SHP77 (cell line): Measurements from ENCODE around the gene MAP1B.

Source experiments
- DNase-seq, 2 experiments: peaks; one replicate each; lab custom pipeline; 2025; lab: John Stamatoyannopoulos, UW

The MAP1B gene

DNA sequence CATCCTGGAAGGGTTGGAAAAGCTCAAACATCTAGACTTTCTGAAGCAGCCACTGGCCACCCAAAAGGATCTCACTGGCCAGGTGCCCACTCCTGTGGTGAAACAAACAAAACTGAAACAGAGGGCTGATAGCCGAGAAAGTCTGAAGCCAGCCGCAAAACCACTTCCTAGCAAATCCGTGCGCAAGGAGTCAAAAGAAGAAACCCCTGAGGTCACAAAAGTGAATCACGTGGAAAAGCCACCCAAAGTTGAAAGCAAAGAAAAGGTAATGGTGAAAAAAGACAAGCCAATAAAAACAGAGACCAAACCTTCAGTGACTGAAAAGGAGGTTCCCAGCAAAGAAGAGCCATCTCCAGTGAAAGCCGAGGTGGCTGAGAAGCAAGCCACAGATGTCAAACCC is 87.6 kb downstream of the MAP1B start:
- DNase-seq, result no peak

DNA sequence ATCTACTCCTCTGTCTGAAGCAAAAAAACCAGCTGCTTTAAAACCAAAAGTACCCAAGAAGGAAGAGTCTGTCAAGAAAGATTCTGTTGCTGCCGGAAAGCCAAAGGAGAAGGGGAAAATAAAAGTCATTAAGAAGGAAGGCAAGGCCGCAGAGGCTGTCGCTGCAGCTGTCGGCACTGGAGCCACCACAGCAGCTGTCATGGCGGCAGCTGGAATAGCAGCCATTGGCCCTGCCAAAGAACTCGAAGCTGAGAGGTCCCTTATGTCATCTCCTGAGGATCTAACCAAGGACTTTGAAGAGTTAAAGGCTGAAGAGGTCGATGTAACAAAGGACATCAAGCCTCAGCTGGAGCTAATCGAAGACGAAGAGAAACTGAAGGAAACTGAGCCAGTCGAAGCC is 88.3 kb downstream of the MAP1B start:
- no peak for DNase-seq

DNA sequence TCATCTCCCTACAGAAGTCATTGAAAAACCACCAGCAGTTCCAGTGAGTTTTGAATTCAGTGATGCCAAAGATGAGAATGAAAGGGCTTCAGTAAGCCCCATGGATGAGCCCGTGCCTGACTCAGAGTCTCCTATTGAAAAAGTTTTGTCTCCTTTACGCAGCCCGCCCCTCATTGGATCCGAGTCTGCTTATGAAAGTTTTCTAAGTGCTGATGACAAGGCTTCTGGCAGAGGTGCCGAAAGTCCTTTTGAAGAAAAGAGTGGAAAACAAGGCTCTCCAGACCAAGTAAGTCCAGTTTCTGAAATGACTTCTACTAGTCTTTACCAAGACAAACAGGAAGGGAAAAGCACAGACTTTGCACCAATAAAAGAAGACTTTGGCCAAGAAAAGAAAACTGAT is 90.1 kb downstream of the MAP1B start:
- no peak for DNase-seq

DNA sequence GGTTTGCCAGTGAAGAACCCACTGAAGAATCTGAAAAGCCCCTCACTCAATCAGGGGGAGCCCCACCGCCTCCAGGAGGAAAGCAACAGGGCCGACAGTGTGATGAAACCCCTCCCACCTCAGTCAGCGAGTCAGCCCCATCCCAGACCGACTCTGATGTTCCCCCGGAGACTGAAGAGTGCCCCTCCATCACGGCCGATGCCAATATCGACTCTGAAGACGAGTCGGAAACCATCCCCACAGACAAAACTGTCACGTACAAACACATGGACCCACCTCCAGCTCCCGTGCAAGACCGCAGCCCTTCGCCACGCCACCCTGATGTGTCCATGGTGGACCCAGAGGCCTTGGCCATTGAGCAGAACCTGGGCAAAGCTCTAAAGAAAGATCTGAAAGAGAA is 92.4 kb downstream of the MAP1B start:
- no peak for DNase-seq

DNA sequence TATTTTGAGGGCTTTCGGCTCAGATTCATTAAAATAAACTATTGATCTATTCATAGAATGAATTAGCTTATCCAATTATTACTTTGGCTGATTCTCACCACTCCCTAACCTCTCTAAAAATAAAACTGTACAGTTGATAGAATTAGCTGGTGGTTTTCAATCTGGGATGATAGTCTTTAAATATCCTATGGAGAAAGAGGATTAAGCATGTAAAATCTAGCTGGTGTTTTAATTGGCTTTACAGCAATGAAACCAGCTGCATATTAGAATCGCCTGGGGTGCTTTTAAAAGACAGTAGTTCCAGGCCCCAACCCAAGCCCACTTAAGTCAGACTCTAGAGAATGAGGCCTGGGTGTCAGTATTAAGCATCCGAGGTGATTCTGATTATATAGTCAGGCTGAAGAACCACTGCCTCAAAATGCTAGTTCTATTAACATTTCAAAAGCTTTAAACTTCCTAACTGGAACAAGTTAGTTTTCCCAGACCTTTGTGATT is 95.1 kb downstream of the MAP1B start:
- no peak for DNase-seq

DNA sequence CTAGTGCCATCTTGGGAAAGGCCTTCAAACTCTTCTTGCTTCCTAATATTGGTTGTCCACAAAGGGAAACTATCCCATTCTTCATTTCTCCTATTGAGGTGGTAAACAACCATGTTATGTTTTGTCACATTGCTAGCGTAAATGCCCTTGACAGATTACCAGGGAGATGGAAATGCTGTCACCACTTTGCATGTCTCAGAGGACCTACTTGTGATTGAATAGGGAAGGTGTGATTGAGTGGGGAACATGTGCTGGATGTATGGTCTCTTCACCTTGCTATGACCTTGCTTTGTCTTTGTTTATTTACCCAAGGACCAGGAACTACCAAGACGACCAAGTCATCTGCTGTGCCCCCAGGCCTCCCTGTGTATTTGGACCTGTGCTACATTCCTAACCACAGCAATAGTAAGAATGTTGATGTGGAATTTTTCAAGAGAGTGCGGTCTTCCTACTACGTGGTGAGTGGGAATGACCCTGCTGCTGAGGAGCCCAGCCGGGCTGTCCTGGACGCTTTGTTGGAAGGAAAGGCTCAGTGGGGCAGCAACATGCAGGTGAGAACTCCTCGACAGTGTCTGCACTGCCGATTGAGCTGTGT is 96.1 kb downstream of the MAP1B start:
- DNase-seq, result no peak

DNA sequence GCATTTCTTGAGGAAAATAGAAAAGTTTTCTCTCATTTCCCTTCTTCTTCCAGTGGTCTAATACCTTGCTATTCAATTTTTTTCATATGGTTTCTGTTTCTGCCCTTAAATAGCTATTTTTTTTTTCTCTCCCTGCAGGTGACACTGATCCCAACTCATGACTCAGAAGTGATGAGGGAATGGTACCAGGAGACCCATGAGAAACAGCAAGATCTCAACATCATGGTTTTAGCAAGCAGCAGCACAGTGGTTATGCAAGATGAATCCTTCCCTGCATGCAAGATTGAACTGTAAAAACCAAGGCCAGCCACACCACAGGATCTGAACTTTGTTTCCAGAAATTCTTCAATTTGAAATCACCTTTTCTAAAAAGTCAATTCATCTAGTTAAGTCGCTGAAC is 97.7 kb downstream of the MAP1B start:
- no peak for DNase-seq

DNA sequence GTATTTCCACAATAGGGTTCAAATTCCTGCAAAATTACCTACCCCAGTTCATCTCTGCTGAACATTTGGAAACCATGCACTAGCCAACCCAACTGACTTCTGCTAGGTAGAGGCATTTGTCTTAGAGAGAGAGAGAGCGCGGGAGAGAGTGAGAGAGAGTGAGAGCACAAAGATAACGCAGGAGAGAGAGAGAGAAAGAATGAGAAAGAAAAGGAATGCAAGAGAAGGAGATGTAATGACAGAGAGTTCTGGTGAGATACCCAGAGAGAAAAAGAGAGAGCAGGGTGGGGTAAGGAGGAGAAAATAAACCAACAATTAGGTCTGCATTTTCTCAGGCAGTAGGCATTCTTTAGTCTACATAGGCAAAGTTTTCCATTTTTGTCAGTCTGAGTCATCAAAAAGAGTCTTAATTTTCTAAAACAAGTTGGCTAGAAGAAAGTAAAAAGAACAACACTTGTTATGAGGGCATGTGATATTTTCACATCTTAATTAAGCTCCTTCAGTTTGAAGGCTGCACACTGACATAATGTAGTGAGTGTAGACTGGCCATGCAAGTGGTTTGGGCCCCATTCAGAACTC is 98.2 kb downstream of the MAP1B start:
- DNase-seq, result no peak

DNA sequence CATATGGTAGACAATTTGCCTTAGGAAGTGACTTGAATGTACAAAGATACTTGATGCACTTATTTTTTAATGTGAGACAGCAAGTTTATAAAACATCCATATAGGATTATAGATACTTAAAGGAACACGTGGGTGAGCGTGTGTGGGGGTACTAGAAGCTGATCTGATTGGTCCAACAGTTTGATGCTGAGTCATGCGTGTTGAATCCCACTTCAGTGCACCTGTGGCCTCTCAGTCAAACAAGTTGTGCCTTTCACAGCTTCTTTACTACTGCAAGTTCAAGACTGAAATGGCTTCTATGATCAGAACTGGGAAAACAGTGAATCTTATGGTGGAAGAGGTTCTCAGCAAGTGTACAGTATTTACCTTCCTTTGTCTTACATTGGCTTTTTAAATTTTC is 98.9 kb downstream of the MAP1B start:
- DNase-seq, result no peak

DNA sequence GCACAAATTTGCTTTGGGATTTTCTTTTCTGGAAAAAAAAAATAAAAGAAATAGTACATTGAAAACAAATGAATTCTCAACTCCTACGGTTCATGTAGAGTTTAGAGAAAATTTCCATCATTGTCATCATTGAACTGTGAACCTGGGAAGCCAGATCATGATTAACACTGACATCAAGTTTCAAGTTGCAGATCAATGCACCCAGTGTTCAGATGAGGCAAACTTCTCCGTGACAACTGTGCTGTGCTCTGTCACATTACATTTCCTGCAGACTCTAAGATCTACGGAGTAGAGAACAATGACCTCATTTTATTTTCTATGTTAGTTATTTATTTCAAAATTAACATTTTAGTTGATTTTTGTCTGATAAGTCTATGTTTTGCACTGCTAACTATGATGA is 99.7 kb downstream of the MAP1B start:
- no peak for DNase-seq

DNA sequence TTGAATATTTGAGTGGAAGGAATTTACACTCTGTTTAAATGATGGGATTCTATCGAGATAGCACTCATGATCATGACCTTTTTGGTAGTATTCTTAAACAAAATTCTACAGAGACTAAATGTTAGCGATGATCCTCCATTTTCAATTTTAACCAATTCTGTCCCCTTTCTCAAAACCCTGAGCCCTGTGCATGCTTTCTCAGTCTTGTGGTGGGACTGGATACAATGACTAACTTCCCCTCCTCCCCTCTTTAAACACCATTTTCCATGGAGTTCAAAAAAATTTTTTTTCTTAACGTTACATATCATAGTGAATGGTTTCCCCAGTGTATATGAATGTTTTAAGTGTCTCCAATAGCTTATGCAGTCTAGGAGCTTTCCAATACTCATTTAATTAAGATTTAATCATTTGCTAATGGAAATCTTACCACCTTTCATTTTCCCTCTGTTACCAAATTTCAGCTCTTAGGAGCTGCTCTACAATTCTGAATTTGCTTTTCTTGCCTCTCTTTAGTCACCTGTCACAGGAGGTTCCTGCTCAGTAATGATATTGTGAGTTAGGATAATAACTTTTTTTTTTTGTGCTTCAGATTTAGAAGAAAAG is 101.2 kb downstream of the MAP1B start:
- DNase-seq, result no peak

DNA sequence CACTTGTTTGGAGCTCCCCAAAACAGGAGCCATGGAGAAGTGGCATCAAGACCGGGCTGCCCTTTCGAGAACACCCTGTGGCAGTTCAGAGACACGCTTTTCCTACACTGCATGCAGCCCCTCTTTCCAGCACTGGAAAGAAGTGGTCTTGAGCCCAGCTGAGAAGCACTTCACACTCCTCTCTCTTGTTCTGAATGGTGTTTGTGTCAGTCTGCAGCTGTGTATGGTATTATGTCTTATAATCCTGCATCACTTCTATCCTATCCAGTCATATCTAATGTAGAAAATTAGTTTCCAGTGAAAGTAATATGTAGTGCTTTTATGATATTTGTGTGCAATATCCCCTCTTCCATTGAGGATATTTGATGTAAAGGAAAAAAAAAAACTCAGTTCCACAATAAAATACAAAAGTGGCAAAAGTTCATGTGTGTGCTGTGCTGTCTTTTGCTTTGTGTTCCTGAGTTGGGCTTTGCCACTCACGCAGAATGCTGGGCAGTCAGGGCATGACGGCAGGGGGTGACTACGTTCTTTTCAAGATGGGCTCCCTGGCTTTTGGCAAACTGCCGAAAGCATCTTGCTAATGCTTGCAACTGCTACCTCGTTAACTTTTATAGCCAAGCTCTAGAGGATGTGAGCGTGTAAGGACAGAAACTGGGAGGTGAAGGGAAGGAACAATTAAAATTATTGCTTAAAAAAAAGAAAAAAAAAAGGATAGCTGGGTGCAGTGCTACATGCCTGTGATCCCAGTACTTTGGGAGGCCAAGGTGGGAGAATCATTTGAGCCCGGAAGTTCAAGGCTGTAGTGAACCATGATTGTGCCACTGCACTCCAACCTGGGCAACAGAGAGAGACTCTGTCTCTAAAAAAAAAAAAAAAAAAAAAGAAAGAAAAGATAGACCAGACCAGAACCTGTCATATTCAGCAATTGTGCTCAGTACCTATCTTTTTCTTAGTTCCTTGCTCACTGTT is 102.2 kb downstream of the MAP1B start:
- peak in 1 of 2 experiments; percentile 16 for DNase-seq

DNA sequence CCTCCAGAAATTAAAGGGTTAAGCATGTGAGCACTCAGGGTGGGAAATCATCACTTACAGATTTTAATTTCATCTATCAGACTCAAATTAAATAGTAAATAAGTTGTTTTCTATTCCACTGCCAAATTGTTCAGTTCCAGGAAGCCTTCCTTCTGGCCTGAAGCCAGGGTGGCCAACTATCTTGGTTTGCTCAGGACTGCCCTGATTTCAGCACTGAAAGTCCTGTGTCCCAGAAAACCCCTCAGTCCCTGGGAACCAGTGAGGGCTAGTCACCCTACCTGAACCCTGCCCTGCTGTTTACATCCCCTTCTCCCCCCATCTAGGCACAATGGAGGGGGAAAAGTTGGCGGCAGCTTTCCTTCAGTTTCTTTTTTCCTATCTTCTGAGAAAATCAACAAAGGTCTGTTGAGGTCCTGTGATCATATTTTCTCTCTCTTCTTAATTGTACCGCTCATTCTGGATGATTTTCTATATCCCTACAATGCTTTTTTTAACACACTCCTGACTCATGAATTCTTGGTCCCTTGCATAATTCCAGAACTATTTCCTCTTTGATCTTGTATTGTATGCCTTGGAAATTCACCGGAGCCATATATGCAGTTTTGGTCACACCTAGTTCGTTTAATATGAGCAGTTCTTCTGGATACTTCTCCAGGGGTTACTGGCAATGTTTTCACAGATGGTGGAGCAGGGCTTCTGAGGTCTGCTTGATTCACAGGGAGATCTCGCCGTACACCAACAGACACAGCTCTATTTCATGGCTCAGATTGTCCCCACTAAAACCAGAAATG is 103.8 kb downstream of the MAP1B start:
- DNase-seq, result no peak

DNA sequence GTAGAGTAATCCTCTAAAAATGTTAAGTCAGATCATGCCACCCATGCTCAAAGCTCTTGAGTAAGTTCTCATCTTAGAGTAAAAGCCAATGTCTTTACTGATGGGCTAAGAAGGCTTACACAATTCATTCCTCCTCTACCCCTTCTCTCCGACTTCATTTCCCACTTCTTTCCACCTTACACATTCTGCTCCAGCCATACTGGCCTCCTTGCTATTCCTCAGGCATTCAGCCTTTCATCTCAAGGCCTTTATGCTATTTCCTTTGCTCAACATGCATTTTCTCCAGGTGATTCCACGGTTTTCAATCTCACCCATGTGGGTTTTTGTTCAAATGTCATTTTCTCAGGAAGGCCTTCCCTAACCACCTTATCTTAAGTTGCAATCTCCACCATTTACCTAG is 104.9 kb downstream of the MAP1B start:
- DNase-seq, result no peak

DNA sequence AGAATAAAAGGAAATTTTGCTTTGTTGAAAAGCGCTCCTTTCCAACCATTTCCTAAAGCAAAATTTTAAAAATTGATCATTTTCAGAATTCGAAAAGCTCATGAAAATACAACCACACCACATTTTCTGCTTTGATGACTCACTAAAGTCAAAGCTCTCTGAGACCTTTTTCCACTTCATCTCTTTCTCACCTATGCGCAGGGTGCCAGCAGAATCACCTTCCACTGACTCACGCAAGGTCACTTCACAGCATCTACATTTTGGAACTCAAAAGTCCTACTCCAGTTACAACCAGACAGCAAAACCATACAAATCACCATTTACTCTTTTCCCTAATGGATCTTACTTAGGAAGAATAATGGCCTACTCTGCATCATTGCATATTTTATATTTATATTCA is 106.2 kb downstream of the MAP1B start:
- no peak for DNase-seq

DNA sequence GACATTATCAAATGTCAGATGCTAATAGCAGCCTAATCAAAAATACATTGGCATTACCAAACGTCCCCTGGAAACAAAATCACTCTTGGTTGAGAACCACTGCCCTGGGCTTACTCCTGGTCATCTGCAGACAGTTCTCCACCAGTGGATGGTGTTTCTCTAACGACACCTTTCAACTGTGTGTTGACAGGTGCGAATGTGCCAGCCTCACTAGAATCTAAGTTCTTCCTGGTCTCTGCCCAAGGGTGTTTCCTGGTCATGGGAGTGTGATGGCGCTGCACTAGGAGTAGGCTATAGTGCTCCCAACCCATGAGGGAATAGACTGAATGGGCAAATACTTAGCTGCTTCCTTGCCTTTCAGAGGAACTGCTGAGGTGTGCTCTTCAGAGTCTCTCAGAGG is 106.9 kb downstream of the MAP1B start:
- DNase-seq, result no peak

DNA sequence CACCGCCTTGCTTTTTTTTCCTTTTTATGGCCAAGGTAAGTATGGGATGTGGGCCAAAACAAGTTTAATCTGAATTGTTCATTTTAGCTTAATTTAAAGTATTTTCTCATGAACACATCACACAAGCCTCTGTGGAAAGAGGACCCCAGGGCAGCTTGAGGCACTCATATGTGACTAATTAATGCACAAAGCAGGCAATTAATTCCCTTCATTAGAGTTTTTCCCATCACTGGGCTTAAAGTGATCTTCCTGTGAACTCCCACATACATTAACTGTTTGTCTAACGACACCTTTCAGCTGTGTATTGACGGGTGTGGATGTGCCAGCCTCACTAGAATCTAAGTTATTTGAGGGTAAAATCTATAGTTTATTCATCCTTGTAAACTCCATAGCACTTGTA is 109.5 kb downstream of the MAP1B start:
- DNase-seq, result no peak

DNA sequence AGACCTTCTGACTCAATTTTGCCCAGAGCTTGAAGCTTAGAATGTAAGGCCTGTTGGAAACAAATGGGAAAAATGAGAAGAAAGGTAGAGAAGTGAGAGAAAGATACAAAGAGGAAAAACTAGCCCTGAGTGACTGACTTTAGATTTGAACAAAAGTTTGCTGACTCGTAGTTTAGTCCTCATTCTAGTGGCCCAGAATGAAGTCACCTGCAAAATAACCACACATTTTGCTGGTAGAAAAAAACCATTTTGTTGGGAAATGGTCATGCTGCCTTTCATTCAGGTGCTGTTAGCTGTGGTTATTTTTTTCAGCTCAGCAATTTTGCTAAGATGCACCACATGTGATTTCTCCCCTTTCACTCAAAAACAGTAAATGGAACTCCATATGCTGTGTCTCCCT is 113.8 kb downstream of the MAP1B start:
- DNase-seq, result no peak

DNA sequence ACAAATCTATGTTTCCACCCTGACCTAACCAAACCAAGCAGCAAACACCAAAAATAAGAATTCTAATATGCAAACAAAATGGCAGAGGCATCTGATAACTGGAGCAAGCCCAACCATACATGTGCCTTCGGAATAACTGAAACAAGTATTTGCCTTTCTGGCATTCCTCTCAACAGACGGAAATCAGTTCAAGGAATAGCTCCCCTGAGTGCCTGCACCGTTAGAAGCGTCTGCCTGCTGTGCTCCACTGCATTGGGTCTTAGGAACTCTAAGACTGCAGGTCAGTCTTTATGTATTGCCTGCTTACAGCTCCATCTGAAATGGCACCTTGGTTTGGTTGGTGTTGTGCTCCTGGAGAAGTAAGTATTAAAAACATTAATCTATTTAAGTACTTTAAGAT is 114.3 kb downstream of the MAP1B start:
- no peak for DNase-seq

DNA sequence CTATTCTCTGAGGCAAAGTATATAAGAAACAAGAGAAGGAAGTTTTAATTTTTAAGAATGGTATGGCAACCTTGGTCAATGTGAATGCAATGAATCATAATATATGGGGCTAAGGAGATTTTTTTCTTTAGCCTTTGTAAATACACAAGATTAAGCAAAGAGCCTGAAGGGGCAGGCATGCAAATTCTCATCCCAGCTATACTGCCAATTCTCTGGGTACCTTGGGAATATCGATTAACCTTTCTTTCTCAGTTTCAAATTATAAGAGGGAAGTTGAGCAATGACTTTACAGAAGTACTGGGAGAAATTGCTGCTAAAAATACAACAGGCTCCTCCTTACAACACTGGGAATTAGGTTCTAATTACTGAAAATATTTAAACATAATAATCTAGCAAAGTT is 115.2 kb downstream of the MAP1B start:
- DNase-seq, result no peak

DNA sequence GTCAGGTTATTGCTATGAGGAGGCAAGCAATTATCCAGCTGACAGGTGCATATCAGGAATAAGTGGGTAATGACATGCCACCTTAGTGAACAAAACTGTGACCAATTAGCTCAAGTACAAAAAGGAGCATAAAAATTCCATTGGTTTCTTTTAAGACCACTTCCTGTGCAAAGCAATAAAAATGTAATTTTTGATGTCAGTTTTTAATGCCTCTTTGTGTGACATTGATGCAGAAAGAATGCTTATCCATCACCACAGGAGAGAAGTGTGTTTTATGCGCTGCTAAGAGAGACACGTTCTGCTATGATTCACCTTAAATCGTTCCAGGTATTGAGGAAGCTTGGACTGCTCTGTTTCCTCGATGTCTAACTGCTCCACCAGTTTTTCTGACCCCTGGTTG is 116.1 kb downstream of the MAP1B start:
- no peak for DNase-seq

DNA sequence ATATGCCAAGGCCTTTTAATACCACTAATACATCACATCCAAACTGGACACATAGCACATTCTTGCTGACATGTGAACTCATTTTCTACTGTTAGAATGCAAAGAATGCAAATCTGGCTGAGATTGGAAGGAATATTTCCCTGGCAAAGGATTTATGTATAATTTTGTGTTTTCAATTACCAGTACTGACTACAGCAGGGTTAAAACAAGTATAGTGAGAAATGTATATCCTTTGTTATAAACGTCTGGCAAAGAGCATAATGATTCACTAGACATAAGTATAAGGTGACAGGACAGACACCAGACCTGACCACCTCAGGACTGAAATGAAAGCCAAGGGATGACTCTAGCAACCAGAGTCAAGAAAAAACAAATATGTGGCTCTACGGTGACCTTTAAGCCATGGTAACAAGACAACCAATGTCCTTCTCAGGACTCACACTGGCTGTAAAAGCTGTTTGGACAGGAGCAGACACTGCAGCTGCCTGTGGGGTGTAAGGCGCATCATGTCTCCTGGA is 117.7 kb downstream of the MAP1B start:
- DNase-seq, result no peak
